Kidney tubule cell (primary cell): ENCODE measurements around the gene PBRM1.

Source experiments
- DNase-seq: peaks from one replicate; pipeline ENCODE4 v3.0.0-alpha.2; 2018; ENCODE audit warnings: low spot score

PBRM1 gene

DNA sequence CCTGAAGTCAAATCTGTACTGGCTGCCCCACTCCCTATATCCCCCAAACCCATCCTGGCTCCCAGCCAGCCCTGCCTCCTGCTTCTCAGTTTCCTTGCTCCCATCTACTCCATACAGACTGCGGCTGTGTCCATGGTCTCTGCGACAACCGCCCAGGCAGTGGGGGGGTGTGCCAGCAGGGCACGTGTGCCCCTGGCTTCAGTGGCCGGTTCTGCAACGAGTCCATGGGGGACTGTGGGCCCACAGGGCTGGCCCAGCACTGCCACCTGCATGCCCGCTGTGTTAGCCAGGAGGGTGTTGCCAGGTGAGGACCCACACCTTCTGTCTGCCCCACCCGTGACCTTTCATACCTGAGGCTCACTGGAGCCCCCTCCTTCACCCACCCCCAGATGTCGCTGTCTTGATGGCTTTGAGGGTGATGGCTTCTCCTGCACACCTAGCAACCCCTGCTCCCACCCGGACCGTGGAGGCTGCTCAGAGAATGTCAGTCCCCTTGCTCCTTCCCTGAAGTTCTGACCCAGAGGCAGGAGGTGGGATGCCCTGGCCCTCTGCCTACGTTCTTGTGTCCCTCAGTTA is 175.9 kb downstream of the PBRM1 start:
- DNase-seq = no peak

DNA sequence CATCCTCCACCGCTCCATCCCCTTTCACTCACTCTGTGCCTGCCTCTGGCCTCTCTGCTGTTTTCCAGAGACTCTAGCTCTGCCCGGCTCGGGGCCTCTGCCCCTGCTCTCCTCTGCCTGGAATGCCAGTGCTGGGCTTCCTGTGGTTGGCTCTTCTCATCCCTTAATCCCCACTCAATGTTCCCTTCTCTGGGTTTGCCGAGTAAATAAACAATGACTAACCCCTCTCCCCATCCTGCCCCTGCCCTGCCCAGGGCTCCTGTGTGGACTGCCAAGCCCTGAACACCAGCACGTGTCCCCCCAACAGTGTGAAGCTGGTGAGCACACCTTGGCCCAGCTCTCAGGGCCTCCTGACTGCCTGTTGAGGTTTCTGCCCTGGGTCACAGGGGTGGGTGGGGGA is 178.4 kb downstream of the PBRM1 start:
- DNase-seq = peak; percentile 22

GRCh38 chr3:52506266-52506966 is 179.3 kb downstream of the PBRM1 start:
- DNase-seq = no peak

GRCh38 chr3:52504977-52505376 is 180.7 kb downstream of the PBRM1 start:
- DNase-seq = no peak

DNA sequence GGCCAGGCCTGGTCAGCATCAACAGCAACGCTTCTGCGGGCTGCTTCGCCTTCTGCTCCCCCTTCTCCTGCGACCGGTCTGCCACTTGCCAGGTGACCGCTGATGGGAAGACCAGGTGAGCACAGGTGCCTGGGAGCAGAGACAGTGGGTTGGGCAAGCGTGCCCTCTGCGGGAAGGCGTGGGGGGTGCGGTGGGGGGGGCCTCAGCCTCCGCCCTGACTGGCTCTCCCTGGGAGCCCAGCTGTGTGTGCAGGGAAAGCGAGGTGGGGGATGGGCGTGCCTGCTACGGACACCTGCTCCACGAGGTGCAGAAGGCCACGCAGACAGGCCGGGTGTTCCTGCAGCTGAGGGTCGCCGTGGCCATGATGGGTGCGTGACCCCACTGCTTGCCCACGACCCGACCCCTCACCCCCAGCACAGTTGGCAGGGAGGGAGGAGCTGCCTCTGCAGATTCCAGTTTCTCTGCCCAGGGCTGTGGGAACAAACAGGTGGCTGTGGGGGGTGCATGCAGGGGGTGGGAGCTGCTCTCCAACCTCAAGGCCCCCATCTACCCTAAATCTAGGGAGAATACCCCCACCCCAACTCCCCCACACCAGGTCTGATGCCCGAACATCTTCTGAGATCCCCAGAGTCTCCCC is 181.8 kb downstream of the PBRM1 start:
- no peak for DNase-seq

DNA sequence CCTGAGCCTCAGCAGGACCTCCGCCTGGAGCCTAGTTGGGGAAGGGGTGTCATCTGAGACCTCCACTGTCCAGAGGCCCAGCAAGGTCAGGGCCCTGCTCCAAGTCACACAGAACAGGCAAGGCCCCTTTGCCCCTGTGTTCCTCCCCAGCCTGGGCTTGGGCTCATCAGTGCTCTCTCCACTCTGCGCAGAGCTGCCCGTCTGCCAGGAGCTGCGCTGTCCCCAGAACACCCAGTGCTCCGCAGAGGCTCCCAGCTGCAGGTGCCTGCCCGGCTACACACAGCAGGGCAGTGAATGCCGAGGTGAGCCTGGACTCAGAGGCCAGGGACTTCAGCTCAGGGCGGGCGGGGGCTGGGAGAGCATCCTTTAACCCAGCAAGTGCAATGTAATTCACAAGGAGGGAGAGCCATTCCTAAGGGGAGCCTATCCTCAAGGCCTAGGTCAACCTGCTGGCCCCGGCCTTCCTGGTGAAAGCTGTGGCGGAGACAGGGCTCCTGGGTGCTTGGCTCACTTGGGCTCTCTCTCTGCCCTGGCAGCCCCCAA is 182.8 kb downstream of the PBRM1 start:
- DNase-seq = no peak

DNA sequence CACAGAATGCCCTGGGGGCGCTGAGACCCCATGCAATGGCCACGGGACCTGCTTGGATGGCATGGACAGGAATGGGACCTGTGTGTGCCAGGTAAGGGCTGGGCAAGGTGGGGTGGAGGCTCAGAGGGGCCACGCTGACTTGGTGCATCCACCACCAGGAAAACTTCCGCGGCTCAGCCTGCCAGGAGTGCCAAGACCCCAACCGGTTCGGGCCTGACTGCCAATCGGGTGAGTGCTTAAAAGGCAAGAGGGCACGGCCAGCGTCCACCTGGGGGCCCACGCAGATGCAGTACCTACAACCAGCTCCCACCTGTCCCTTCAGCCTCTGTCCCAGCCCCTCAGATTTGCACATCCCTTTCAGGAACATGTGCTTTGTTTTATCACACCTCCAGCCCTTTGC is 183.7 kb downstream of the PBRM1 start:
- no peak for DNase-seq

DNA sequence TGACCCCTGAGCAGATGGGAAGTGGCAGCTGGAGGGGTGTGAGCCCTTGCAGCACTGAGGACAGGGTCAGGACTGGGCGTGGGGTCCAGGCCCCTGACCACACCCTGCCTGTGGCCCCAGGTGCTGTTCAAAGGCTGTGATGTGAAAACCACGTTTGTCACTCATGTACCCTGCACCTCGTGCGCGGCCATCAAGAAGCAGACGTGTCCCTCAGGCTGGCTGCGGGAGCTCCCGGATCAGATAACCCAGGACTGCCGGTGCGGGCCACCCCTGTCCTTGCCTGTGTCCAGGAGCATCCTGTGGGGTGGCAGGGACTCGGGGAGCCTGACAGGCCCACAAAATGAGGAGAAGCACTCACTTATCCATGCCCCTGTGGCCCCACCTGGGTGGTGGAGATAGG is 184.7 kb downstream of the PBRM1 start:
- no peak for DNase-seq

- DNase-seq = no peak
Observed at GRCh38 chr3:52498137-52499054, 187.3 kb downstream of the PBRM1 start.

DNA sequence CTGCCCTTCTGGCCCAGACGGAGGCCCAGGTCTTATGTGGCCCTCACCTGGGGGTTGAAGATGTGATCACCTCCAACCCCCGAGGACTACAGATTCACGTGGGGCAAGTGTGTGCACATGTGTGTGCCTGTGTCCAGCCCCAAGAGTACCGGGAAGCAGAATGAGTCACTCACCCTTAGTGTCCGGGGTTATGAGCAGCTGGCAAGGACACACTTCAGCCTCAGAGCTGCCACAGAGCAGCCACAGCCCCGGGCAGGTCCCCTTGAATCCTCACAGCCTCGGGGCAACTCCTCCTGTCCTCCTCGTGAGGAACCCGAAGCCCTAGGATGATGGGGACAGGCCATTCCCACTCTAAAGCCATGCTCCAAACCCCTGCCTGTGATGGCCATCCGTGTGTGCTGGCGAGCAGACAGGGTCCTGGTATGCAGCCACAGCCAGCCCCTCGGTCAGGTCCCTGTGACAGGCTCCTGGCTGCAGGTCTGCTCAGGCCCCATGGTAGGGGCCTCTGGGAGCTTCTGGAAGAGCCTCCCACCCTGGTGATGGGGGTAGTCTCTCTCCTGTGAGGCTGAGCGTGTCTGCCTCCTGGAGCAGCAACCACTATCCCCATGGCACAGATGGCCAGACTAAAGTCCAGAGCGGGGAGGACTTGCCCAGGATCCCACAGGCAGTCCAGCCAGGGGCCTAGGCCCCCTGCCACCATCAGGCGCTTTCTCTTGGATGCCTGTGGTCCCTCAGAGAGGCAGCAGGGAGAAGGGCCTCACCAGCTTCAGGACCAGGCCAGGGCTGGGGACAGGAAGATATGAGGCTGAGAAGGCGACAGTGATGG is 189.7 kb downstream of the PBRM1 start:
- peak; percentile 58 for DNase-seq
